ENCODE data around the gene CCDC85C. TPM values are rescaled to one million over a fixed set of nuclear protein-coding genes. Genes with fewer than 3 reads are reported as not detected.

Gene CCDC85C
- total RNA-seq, 1 donor from 2014 or later, result 49.1 TPM

DNA sequence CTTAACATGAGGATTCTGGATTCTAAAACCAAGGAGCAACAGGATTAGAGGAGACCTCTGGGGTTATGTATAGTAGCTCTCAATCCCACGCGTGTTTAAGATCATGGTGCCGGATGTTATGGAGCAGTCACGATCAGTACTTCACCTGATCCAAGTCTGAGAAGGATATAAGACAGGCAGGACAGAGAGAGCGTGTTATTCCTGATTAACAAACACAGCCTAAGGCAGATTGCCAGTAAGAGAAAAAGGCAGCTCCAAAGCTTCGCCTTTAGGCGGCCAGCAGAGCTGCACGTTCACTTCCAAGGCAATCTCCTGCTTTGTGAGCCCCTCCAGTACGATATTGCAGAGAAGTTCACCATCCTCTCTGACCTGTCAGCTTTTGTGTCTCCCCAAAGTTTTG is 128.8 kb downstream of the CCDC85C start:
- H3K27ac Mint-ChIP-seq, result no peak overlapping the region
- no peak for DNase-seq (ENCODE audit: extremely low spot score, unreplicated experiment)
- TF ChIP-seq, protein P1, sequence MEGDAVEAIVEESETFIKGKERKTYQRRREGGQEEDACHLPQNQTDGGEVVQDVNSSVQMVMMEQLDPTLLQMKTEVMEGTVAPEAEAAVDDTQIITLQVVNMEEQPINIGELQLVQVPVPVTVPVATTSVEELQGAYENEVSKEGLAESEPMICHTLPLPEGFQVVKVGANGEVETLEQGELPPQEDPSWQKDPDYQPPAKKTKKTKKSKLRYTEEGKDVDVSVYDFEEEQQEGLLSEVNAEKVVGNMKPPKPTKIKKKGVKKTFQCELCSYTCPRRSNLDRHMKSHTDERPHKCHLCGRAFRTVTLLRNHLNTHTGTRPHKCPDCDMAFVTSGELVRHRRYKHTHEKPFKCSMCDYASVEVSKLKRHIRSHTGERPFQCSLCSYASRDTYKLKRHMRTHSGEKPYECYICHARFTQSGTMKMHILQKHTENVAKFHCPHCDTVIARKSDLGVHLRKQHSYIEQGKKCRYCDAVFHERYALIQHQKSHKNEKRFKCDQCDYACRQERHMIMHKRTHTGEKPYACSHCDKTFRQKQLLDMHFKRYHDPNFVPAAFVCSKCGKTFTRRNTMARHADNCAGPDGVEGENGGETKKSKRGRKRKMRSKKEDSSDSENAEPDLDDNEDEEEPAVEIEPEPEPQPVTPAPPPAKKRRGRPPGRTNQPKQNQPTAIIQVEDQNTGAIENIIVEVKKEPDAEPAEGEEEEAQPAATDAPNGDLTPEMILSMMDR (conservative IDR thresholded peaks at IDR 0.05), result no peak

DNA sequence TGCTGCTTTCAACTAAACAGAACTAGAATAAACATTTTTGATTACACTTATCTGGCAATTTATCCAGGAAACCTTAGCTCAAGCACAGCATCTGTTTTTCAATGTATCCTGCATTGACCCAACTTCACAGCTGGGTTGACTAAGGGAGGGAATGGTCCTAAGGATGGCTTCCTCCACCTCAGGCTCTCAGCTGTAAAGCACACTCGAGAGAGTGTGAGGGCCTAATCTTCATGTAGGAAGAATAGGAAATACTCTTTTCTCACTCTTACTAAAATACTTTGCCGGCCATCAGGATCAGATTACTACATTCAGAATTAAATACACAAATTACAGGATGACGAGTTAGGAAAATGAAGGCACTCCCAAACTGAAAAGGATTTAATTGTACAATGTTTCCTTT is 130.5 kb downstream of the CCDC85C start:
- TF ChIP-seq, protein P1 (conservative IDR thresholded peaks at IDR 0.05), result no peak

More for the DNA sequence above, 128.8 kb downstream of the CCDC85C start:
- Mint-ChIP-seq H3K36me3 (no peaks in the 10 kb centered on the region), H3K4me1 (ENCODE audit: unreplicated experiment) (peaks cover 35% of the 10 kb centered on the region), H3K4me3 (no peak overlapping the region), H3K27me3 (no peaks in the 10 kb centered on the region), H3K9me3 (no peaks in the 10 kb centered on the region)

DNA sequence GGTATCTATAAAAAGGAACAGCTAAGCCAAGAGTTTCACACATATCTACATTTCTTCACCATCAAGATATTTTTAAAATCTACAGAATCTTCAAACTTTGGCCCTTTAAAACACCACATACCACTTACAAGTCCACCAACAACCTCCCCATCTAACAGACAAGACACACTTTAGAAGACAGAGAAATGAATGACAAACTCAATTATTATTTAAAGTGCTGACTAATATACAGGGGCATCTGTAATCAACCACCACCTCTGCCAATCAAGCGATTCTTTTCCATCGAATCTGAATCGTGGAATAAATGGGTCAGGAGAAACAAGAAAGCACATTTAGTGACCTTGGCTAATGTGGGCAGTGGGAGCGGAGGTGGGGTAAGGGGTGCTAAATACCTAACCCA is 131.1 kb downstream of the CCDC85C start:
- no peaks in the 10 kb centered on the region for H3K9me3 Mint-ChIP-seq
- TF ChIP-seq, protein P1 (conservative IDR thresholded peaks at IDR 0.05), result no peak
- no peak for DNase-seq (ENCODE audit: extremely low spot score, unreplicated experiment)
- H3K27me3 Mint-ChIP-seq, result no peaks in the 10 kb centered on the region
- no peak overlapping the region for H3K27ac Mint-ChIP-seq
- no peaks in the 10 kb centered on the region for H3K36me3 Mint-ChIP-seq
- H3K4me1 Mint-ChIP-seq (ENCODE audit: unreplicated experiment), result peaks cover 34% of the 10 kb centered on the region
- no peak overlapping the region for H3K4me3 Mint-ChIP-seq

More for the DNA sequence above, 130.5 kb downstream of the CCDC85C start:
- H3K4me3 Mint-ChIP-seq, result no peak overlapping the region
- H3K27ac Mint-ChIP-seq, result no peak overlapping the region
- H3K36me3 Mint-ChIP-seq, result no peaks in the 10 kb centered on the region
- no peaks in the 10 kb centered on the region for H3K27me3 Mint-ChIP-seq
- no peaks in the 10 kb centered on the region for H3K9me3 Mint-ChIP-seq
- H3K4me1 Mint-ChIP-seq (ENCODE audit: unreplicated experiment), result peaks cover 33% of the 10 kb centered on the region
- DNase-seq (ENCODE audit: extremely low spot score, unreplicated experiment), result no peak

DNA sequence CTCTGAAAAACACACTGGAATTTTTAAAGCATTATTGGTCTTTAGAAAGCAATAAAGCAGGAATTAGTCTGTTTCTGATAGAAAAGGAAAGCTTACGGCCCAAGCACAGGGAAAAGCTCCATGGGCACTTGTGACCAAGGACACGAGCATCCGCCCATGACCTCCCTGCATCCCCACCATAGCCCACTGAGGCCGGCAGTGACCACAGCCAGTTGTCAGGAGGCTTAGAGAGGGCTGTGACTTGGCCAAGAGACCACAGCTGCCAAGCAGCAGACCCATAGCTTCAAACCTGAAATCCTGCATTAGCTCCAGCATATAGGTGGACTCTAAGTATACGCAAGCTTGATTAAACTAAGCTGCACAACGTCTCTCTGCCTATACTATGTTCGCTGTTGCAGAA is 132.3 kb downstream of the CCDC85C start:
- no peak overlapping the region for H3K27ac Mint-ChIP-seq
- H3K4me3 Mint-ChIP-seq, result no peak overlapping the region
- H3K4me1 Mint-ChIP-seq (ENCODE audit: unreplicated experiment), result peaks cover 39% of the 10 kb centered on the region
- no peaks in the 10 kb centered on the region for H3K27me3 Mint-ChIP-seq
- TF ChIP-seq, protein P1 (conservative IDR thresholded peaks at IDR 0.05), result no peak
- no peak for DNase-seq (ENCODE audit: extremely low spot score, unreplicated experiment)
- no peaks in the 10 kb centered on the region for H3K36me3 Mint-ChIP-seq
- no peaks in the 10 kb centered on the region for H3K9me3 Mint-ChIP-seq

DNA sequence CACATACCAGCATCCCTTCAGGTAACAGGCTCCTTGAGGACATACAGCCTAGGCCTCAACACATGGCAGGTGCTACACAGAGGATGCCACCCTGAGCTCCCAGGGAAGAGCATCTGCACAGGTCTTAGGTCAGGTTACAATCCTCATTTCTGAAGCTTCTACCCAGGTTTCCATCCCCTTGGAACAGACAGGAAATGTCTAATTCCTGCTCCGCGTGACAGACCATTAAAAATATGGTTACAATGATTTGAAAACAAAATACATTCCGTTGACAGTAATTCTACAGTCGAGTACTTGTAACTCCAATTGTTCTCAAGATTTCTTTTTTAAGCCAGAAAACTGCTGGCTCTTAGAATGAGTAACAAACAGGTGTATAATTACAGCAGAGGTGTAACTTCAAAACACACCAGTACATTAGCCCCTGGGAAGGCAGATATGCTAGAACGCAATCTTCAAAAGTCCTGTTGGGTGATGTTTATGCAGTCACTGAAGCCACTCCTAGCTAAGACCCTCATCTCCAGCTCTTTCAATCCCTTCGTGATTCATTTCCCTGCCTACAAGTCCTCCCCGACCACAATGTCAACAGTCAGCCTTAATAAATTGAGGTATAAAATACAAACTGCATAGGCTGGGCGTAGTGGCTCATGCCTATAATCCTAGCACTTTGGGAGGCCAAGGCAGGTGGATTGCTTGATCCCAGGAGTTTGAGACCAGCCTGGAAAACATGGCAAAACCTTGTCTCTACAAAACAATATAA is 135.0 kb downstream of the CCDC85C start:
- DNase-seq (ENCODE audit: extremely low spot score, unreplicated experiment), result no peak
- H3K36me3 Mint-ChIP-seq, result no peaks in the 10 kb centered on the region

More for the DNA sequence above, 135.0 kb downstream of the CCDC85C start:
- H3K27me3 Mint-ChIP-seq, result no peaks in the 10 kb centered on the region
- no peak overlapping the region for H3K4me3 Mint-ChIP-seq
- peaks cover 29% of the 10 kb centered on the region for H3K4me1 Mint-ChIP-seq (ENCODE audit: unreplicated experiment)
- TF ChIP-seq, protein P1 (conservative IDR thresholded peaks at IDR 0.05), result no peak
- H3K9me3 Mint-ChIP-seq, result no peaks in the 10 kb centered on the region
- H3K27ac Mint-ChIP-seq, result no peak overlapping the region

Measured in type B pancreatic cell (in vitro differentiated cells).